ENCODE measurements around the gene MYL7.

- TF ChIP-seq CTCF (conservative IDR thresholded peaks at IDR 0.05; ENCODE audit: low read length) = no peak
- no peak for TF ChIP-seq EZH2phosphoT487 (IDR thresholded peaks at IDR 0.05; ENCODE audit: borderline replicate concordance, low read depth, low read length)
Observed at GRCh38 chr7:44145969-44146911, 5.1 kb upstream of the MYL7 start.
